Aorta (tissue), 5 donors: ENCODE data around the gene PTH2R. TPM values are rescaled to one million over a fixed set of nuclear protein-coding genes. Genes with fewer than 3 reads are reported as not detected.
"Not testable (repeated sequence)": the region's sequence is repeated elsewhere in the genome, so short reads cannot be mapped to it uniquely, and the experiment has no call there.

ENCODE experiments used
- ATAC-seq: fragments of 200-7000 bp; cut with Tn5 transposase; one replicate; pipeline ENCODE4 v1.9.1; 2022; ENCODE audit warnings: moderate library complexity; ENCODE audit not compliant: low FRiP score
- DNase-seq, 2 donors: peaks; one replicate each; pipeline ENCODE4 v3.0.0-alpha.2; 2020
- H3K27ac ChIP-seq, 2 donors: one replicate each; pipeline ENCODE4 v1.5.1; 2013; ENCODE audit warnings: low read length in 2 of 2, mild to moderate bottlenecking in 2 of 2, moderate library complexity in 2 of 2, control low read depth in 1 of 2, inconsistent platforms in 1 of 2, low read depth in 1 of 2
- H3K27me3 ChIP-seq, 2 donors: one replicate each; pipeline ENCODE4 v1.6.1; 2013; ENCODE audit warnings: control low read depth in 1 of 2, low read length in 1 of 2, mild to moderate bottlenecking in 1 of 2, moderate library complexity in 1 of 2; ENCODE audit not compliant: insufficient read depth in 2 of 2, control insufficient read depth in 1 of 2
- H3K36me3 ChIP-seq, 2 donors: one replicate each; pipeline ENCODE4 v1.6.1; 2013; ENCODE audit warnings: control low read depth in 1 of 2, low read length in 1 of 2, mild to moderate bottlenecking in 1 of 2; ENCODE audit not compliant: insufficient read depth in 2 of 2, control insufficient read depth in 1 of 2
- H3K4me1 ChIP-seq, 2 donors: one replicate each; pipeline ENCODE4 v1.6.1; 2013; ENCODE audit warnings: low read length in 2 of 2, control low read depth in 1 of 2, mild to moderate bottlenecking in 1 of 2, moderate library complexity in 1 of 2; ENCODE audit not compliant: insufficient read depth in 2 of 2, control insufficient read depth in 1 of 2
- H3K4me3 ChIP-seq, 2 donors: one replicate each; pipeline ENCODE4 v1.5.1; 2013; ENCODE audit warnings: low read length in 2 of 2, control low read depth in 1 of 2, mild to moderate bottlenecking in 1 of 2
- H3K9me3 ChIP-seq: one replicate; pipeline ENCODE4 v1.6.1; 2013; ENCODE audit warnings: mild to moderate bottlenecking, low read length; ENCODE audit not compliant: control insufficient read depth
- WGBS, 2 donors: extraction: QIAGEN DNeasy Blood & Tissue Kit; methylation state at CpG; one replicate each; pipeline ENCODE4 v1.1.7; 2013; 5-methylcytosine and 5-hydroxymethylcytosine counted together
- intact Hi-C, 2 donors: fragments of 100-400 bp; cut with DNase I; formaldehyde crosslinking; loops; one replicate each; pipeline versions ENCODE4 v1.14.2 to v1.15.0; 2022
- polyA plus RNA-seq, 2 donors: library from polyadenylated mRNA; stranded (reverse); fragments of 200-250 nt; gene quantifications; one replicate each; pipeline ENCODE4 v1.2.3, GENCODE V29; 2013
- total RNA-seq, 2 donors: library from RNA; stranded (reverse); fragmentation: NEBNext Ultra II Directional; extraction: Animal tissue kit (Norgen Biotek cat#: 25700); gene quantifications; one replicate each; pipeline ENCODE4 v1.2.1, GENCODE V29; 2021
- donor health status: healthy with polysubstance abuse.
- donor health status: Bipolar disorder and iron deficiency.
- donor health status: DM: no; HTN: no; CAD: no.
- donor health status: DM: no; HTN: no; CAD: no.
- donor health status: DM: yes; HTN: yes; CAD: no.

The PTH2R gene
- total and polyA plus RNA-seq, 4 donors, result 0.18 TPM; not detected in 3

- 54 to 66% methylated on average over 2 of the region's 2 CpGs for WGBS, 2 donors
- DNase-seq, result no peak
These were observed 9.3 kb downstream of the PTH2R start for GRCh38 chr2:208415897-208416296.

GRCh38 chr2:208426412-208427045 lies 19.9 kb downstream of the PTH2R start:
- DNase-seq, result no peak
- 69 to 74% methylated on average over 5 of the region's 5 CpGs for WGBS, 2 donors
- H3K4me1 ChIP-seq, result no peaks in the 10 kb centered on the region
- ATAC-seq, result no peak
- intact Hi-C loops, result no loop called here
- no peaks in the 10 kb centered on the region for H3K9me3 ChIP-seq
- no peak overlapping the region for H3K4me3 ChIP-seq
- H3K36me3 ChIP-seq, result no peaks in the 10 kb centered on the region
- no peaks in the 10 kb centered on the region for H3K27me3 ChIP-seq
- no peak overlapping the region for H3K27ac ChIP-seq

More at GRCh38 chr2:208415897-208416296, 9.3 kb downstream of the PTH2R start:
- Histone ChIP-seq H3K27me3 (no peaks in the 10 kb centered on the region), H3K4me1 (no peaks in the 10 kb centered on the region), H3K9me3 (no peaks in the 10 kb centered on the region), H3K27ac (no peak overlapping the region), H3K36me3 (no peaks in the 10 kb centered on the region), H3K4me3 (no peak overlapping the region)
- intact Hi-C loops, result no loop called here
- no peak for ATAC-seq

- no peaks in the 10 kb centered on the region for H3K27me3 ChIP-seq
- H3K27ac ChIP-seq, result no peak overlapping the region
- no peaks in the 10 kb centered on the region for H3K9me3 ChIP-seq
- intact Hi-C loops, result no loop called here
- WGBS, 2 donors, result 67 to 70% methylated on average over 3 of the region's 3 CpGs
- no peak for ATAC-seq
- DNase-seq, result no peak
- no peaks in the 10 kb centered on the region for H3K36me3 ChIP-seq
- H3K4me3 ChIP-seq, result no peak overlapping the region
- no peaks in the 10 kb centered on the region for H3K4me1 ChIP-seq
These were observed 31.2 kb downstream of the PTH2R start for GRCh38 chr2:208437755-208438154.

- no peaks in the 10 kb centered on the region for H3K36me3 ChIP-seq
- no peak overlapping the region for H3K4me3 ChIP-seq
- H3K27me3 ChIP-seq, result no peaks in the 10 kb centered on the region
- ATAC-seq (no peak), DNase-seq (no peak)
- H3K27ac ChIP-seq, result no peak overlapping the region
- 73 to 76% methylated on average over 2 of the region's 2 CpGs for WGBS, 2 donors
- no peaks in the 10 kb centered on the region for H3K9me3 ChIP-seq
- no peaks in the 10 kb centered on the region for H3K4me1 ChIP-seq
- intact Hi-C loops, result no loop called here
These were observed 34.1 kb downstream of the PTH2R start for GRCh38 chr2:208440716-208441115.

GRCh38 chr2:208441951-208442350 lies 35.4 kb downstream of the PTH2R start:
- DNase-seq (no peak), ATAC-seq (no peak)
- Histone ChIP-seq H3K27ac (no peak overlapping the region), H3K9me3 (no peaks in the 10 kb centered on the region), H3K4me1 (no peaks in the 10 kb centered on the region), H3K27me3 (no peaks in the 10 kb centered on the region), H3K36me3 (no peaks in the 10 kb centered on the region), H3K4me3 (no peak overlapping the region)
- intact Hi-C loops, result no loop called here
- WGBS, 2 donors, result 93 to 96% methylated on average over 2 of the region's 2 CpGs

- 94 to 96% methylated on average over 5 to 6 of the region's 6 CpGs for WGBS, 2 donors
- H3K27me3 ChIP-seq, H3K9me3 ChIP-seq, H3K27ac ChIP-seq, H3K4me1 ChIP-seq, DNase-seq, intact Hi-C loops, ATAC-seq, H3K4me3 ChIP-seq, H3K36me3 ChIP-seq: not testable (repeated sequence)
These were observed 40.9 kb downstream of the PTH2R start for GRCh38 chr2:208447447-208447846.

- DNase-seq, result no peak
- intact Hi-C loops, result no loop called here
- H3K36me3 ChIP-seq, result no peaks in the 10 kb centered on the region
These were observed 44.5 kb downstream of the PTH2R start for GRCh38 chr2:208451061-208451460.

GRCh38 chr2:208454861-208455260 lies 48.3 kb downstream of the PTH2R start:
- Histone ChIP-seq H3K4me3 (no peak overlapping the region), H3K4me1 (no peaks in the 10 kb centered on the region), H3K36me3 (no peaks in the 10 kb centered on the region), H3K27ac (no peak overlapping the region), H3K9me3 (no peaks in the 10 kb centered on the region), H3K27me3 (peaks cover 0 to 3% of the 10 kb centered on the region in 2 donors)
- DNase-seq (no peak), ATAC-seq (no peak)
- intact Hi-C loops, result no loop called here

More at GRCh38 chr2:208451061-208451460, 44.5 kb downstream of the PTH2R start:
- WGBS, 2 donors, result 89 to 90% methylated on average over 2 of the region's 2 CpGs
- H3K9me3 ChIP-seq, result no peaks in the 10 kb centered on the region
- no peaks in the 10 kb centered on the region for H3K4me1 ChIP-seq
- H3K27me3 ChIP-seq, result peaks cover 0 to 3% of the 10 kb centered on the region in 2 donors
- ATAC-seq, result no peak
- H3K27ac ChIP-seq, result no peak overlapping the region
- H3K4me3 ChIP-seq, result no peak overlapping the region

- no peak overlapping the region for H3K27ac ChIP-seq
- no peak for DNase-seq
- no peak overlapping the region for H3K4me3 ChIP-seq
- no peak for ATAC-seq
- H3K9me3 ChIP-seq, result no peaks in the 10 kb centered on the region
- 70 to 78% methylated on average over 3 of the region's 3 CpGs for WGBS, 2 donors
- intact Hi-C loops, result no loop called here
- no peaks in the 10 kb centered on the region for H3K36me3 ChIP-seq
- H3K27me3 ChIP-seq, result no peaks in the 10 kb centered on the region
- no peaks in the 10 kb centered on the region for H3K4me1 ChIP-seq
These were observed 57.1 kb downstream of the PTH2R start for GRCh38 chr2:208463721-208464120.
